NOMO-1 treated with dmso at 0.1 percent for 144 hours (cell line): ENCODE measurements around the gene AKAP10.
"Not testable (repeated sequence)": the region's sequence is repeated elsewhere in the genome, so short reads cannot be mapped to it uniquely, and the experiment has no call there.

Source experiments
- DNase-seq: peaks from one replicate; lab custom pipeline; 2025; ENCODE audit not compliant: unreplicated experiment; lab: John Stamatoyannopoulos, UW

Gene AKAP10

GRCh38 chr17:19979917-19980770 is 2.5 kb upstream of the AKAP10 start:
- DNase-seq = peak; percentile 5

- DNase-seq = peak; percentile 57
Observed at GRCh38 chr17:19978805-19979211, 1.2 kb upstream of the AKAP10 start.

- peak; percentile 82 for DNase-seq
Observed at GRCh38 chr17:19978209-19978802, 678 bp upstream of the AKAP10 start.

- DNase-seq = no peak
Observed at GRCh38 chr17:19975601-19976000, 2.0 kb downstream of the AKAP10 start.

GRCh38 chr17:19973156-19973555 is 4.5 kb downstream of the AKAP10 start:
- DNase-seq = no peak

GRCh38 chr17:19962954-19963353 is 14.7 kb downstream of the AKAP10 start:
- not testable (repeated sequence) for DNase-seq

GRCh38 chr17:19958023-19958422 is 19.6 kb downstream of the AKAP10 start:
- DNase-seq = no peak

GRCh38 chr17:19955099-19955498 is 22.5 kb downstream of the AKAP10 start:
- no peak for DNase-seq

GRCh38 chr17:19951411-19951810 is 26.2 kb downstream of the AKAP10 start:
- DNase-seq = not testable (repeated sequence)

GRCh38 chr17:19950624-19951195 is 26.9 kb downstream of the AKAP10 start:
- not testable (repeated sequence) for DNase-seq

GRCh38 chr17:19948116-19948943 is 29.3 kb downstream of the AKAP10 start:
- DNase-seq = no peak

GRCh38 chr17:19946921-19947320 is 30.7 kb downstream of the AKAP10 start:
- no peak for DNase-seq

- DNase-seq = no peak
Observed at GRCh38 chr17:19945009-19945626, 32.5 kb downstream of the AKAP10 start.

GRCh38 chr17:19943599-19943998 is 34.0 kb downstream of the AKAP10 start:
- DNase-seq = no peak

- DNase-seq = no peak
Observed at GRCh38 chr17:19943026-19943425, 34.6 kb downstream of the AKAP10 start.

GRCh38 chr17:19940722-19941464 is 36.7 kb downstream of the AKAP10 start:
- no peak for DNase-seq

GRCh38 chr17:19939993-19940721 is 37.5 kb downstream of the AKAP10 start:
- DNase-seq = no peak

GRCh38 chr17:19938736-19939135 is 38.9 kb downstream of the AKAP10 start:
- no peak for DNase-seq

- no peak for DNase-seq
Observed at GRCh38 chr17:19937522-19937921, 40.1 kb downstream of the AKAP10 start.
